NCI-H1105 treated with DMSO at 0.1 percent for 48 hours (cell line): ENCODE data around the gene NHERF2.

Source experiments
- DNase-seq: peaks from one replicate; lab custom pipeline; 2025; lab: John Stamatoyannopoulos, UW

The NHERF2 gene

DNA sequence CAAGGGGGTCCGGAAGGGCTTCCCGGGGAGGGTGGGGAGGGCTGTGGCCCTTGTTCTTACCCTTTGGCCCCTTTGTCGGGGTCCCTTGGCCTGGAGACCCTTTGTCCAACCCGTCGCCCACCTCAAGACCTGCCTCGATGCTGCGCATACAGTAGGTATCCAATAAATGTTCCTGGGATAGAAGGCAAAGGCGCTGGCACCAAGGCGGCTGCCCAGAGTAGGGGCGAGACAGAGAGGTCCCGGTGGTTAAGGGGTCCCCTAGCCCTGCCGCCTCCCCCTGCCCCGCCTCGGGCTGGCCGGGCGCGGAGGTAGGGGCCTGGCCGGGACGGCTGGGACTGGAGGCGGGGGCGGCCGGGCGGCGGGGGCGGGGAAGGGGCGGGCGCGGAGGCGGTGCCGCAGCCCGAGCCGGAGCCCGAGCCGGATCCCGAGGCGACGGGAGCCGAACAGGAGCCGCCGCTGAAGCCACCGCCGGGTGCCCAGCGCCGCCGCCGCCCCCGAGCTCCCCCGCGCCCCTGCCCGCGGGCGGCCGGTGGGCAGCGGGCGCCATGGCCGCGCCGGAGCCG, at the start of gene NHERF2:
Gene NHERF2, plus strand, starts transcription at position 442 of the 563 bp plus-strand sequence. Its CDS starts 104 bp downstream, at position 546.
- no peak for DNase-seq

DNA sequence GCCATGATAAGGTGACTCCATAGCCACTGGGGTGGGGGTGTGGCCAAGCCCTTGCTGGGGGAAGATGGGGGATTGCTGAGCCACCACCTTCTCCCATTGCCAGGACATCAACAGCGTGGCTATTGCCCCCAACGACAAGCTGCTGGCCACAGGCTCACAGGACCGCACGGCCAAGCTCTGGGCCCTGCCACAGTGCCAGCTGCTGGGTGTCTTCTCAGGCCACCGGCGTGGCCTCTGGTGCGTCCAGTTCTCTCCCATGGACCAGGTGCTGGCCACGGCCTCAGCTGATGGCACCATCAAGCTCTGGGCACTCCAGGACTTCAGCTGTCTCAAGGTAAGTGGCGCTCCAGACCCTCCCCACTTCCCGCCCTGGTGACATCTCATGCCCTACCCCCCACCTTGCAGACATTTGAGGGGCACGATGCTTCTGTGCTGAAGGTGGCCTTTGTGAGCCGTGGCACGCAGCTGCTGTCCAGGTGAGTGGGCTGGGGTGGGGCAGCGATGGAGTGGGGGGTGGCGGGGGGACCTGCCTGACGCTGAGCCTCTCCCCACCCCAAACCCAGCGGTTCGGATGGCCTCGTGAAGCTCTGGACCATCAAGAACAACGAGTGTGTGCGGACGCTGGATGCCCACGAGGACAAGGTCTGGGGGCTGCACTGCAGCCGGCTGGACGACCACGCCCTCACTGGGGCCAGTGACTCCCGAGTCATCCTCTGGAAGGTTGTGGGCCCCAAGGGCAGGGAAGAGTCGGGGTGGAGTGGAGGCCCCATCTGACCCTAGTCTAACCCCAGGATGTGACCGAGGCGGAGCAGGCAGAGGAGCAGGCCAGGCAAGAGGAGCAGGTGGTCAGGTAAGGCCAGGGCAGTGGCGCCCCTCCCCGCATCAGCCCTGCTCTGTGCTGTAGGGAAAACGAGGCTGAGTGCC, 49.5 kb upstream of the NHERF2 start:
- no peak for DNase-seq

DNA sequence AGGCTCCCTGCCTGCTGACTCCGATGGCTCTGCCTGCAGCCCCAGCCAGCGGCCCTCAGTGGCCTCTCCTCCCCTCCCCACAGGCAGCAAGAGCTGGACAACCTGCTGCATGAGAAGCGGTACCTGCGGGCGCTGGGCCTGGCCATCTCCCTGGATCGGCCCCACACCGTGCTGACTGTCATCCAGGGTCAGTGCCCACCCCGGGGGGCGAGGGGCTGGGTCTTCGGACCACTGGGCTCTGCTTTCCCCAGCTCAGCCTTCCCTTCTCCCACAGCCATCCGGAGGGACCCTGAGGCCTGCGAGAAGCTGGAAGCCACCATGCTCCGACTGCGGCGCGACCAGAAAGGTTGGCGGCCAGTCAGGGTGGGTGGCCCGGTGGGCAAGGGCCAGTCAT, 48.8 kb upstream of the NHERF2 start:
- no peak for DNase-seq

DNA sequence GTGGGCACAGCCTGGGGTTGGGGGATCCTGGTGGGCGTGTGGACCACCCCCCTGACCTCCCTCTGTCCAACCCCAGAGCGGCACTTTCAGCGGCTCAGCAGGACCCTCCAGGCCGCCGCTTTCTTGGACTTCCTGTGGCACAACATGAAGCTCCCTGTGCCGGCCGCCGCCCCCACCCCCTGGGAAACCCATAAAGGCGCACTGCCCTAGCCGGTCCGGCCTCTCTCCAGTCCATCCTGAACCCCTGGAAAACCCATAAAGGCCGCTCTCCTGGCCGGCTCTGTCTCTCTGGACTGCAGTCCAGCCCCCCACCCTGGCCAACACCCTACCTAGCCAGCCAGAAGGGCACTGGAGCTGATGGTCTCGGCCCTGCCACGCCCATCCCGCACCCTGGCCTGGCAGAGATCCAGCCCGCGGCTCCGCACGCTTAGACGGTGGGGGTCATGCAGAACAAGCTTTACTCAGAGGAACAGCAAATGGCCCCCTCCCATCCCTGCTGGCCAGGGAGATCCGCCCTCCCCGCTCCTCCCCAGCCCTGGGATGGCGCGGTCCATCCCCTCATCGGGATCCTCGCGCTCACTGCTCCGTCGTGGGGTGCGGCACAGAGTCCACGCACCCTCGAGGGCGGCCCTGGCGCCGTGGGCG, 48.1 kb upstream of the NHERF2 start:
- DNase-seq = no peak

DNA sequence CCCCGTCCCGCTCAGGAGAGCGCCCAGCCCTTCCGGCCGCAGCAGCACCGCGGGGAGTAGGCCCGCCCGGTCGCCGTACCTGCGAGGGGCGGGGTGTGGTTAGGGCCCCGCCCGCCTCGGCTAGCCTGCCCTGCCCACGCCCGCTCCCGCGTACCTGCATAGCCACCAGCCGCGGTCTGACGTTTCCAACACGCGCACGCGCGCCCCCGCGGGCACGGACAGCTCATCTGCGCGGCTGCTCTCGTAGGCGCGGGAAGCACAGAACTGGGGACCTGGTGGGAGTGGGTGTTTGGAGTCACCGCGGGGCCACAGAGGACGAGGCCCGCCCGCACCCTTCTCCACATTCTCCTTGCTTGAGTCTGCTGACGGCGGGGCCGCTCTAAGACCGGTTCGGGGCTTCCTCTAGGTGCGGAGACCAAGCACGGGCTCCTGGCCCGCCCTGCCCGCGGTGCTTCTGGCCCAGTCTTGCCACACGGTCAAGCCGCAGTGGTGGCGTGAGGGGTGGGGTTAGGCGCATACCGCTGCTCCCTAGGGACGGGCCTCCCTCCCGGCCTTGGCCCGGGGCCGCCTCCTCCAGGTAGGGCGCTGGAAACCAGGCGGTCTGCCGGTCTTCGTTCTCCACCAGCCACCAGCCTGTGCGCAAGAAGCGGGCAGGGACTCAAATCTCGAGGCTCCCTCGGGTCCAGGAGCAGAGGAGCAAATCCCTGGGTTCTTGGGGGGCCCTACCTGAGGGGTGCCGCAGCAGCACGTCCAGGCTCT, 47.3 kb upstream of the NHERF2 start:
- no peak for DNase-seq

DNA sequence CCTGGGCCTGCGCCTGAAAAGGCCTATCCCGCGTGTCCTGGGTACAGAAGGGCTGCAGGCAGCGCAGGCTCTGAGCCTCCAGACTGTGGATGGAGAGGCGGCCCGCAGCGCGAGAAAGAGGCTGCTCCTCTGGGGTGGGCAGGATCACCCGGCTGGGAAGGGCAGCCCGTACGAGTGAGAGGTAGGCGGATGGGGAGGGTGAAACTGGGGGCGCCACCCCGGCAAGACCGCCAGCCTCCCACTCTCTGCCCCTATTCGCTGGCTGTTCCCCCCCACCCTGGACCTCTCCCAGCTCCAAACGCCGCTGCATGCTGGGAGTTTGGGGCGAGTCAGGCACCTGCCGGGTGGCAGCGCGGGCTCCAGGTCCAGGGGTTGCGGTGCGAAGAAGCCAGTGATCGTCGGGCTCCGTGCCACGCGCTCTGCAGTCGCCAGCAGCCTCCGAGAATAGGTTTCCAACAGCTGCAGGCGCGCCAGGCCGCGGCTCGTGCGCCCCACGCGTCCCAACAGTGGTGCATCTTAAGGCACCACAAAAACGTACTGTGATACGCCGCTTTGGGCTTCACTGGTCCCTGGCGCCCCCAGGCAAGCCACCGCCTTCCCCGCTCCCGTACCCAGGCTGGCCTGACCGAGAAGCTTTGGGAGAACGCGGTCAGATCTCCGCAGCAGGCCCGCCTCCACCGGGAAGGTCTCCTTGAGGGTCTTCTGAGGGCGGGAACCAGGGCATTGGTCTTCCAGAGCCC, 46.5 kb upstream of the NHERF2 start:
- DNase-seq = no peak

DNA sequence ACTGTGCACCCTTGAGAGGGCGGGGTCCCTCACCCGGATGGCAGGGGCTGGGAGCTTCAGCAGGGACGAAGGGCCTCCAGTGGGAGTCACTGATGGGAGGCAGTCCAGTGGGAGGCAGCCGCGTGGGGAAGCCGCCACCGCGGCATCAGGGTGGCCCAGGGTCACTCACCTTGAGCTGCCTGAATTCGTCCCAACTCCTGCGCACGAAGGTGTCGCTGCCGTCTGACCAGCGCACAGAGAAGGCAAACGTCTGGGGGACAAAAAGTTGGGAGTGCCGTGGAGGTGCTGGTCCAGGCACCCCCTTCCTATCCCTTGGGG, 46.0 kb upstream of the NHERF2 start:
- no peak for DNase-seq

DNA sequence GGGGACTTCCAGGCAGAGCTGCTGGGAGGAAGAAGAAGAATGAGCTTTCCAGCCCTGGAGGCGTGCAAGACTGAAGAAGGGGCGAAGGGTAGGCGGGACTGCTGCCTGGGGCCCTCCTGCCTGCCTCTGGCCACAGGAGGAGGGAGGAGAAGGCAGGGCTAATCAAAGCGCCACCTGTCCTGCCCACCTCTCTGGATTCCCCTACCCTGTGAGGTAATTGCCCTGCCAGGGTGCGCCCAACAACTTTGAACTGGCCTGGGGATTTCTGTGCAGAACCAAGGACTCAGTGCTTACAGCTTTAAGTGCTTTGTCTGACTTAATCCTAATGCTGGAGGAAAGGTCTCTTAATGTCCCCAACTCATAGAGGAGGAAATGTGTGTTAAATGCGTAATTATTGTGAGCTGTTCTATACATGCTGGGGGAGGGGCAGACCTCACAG, 45.3 kb upstream of the NHERF2 start, which contains the start of gene NOXO1:
Gene NOXO1, minus strand, starts transcription at position 72 of the 439 bp plus-strand sequence. CDS start 290 bp downstream, outside the sequence.
- DNase-seq = no peak

DNA sequence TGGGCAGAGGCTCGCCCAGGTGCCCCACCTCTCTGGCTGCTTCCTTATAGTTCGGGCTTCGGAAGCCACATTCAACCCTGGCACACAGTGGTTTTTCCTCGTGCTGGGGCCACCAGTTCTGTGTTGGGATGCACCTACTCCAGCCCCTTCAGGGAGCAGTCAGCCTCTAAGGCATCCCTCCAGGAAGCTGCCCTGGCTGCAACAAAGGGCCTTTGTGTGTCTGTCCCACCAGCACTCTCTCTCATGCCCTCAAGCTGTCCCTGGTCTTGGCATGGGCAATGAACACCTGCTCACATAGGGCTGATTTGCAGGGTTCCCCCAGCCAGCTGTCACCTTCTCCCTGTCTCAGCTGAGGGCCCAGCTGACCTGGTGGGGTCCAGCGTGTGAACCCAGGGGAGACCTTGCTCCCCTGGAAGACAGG, 44.7 kb upstream of the NHERF2 start:
- DNase-seq = no peak

DNA sequence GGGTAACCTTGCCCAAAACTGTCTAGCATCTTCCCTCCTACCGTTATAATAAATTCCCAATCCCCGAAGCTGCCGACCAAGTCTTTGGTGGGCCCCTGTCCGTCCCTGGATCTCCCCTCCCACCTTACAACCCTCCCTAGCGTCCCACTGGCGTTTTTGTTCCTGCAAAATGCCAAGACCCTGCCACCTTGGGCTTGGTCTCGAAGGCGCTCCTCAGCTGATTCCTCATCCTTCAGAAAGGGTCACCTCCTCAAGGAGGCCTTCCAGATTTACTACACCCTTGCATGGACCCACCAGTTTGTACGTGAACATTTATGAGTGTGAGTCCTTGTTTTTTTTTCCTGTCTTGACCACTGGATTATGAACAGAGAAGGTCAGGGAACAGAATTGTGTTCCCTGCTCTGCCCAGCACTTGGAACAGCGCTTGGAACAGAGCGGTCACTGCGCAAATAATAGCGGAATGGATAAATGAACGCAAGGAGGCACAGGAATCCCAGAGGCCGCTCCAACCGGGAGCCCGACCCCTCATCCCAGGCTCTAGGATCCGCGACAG, 43.6 kb upstream of the NHERF2 start:
- DNase-seq = no peak

DNA sequence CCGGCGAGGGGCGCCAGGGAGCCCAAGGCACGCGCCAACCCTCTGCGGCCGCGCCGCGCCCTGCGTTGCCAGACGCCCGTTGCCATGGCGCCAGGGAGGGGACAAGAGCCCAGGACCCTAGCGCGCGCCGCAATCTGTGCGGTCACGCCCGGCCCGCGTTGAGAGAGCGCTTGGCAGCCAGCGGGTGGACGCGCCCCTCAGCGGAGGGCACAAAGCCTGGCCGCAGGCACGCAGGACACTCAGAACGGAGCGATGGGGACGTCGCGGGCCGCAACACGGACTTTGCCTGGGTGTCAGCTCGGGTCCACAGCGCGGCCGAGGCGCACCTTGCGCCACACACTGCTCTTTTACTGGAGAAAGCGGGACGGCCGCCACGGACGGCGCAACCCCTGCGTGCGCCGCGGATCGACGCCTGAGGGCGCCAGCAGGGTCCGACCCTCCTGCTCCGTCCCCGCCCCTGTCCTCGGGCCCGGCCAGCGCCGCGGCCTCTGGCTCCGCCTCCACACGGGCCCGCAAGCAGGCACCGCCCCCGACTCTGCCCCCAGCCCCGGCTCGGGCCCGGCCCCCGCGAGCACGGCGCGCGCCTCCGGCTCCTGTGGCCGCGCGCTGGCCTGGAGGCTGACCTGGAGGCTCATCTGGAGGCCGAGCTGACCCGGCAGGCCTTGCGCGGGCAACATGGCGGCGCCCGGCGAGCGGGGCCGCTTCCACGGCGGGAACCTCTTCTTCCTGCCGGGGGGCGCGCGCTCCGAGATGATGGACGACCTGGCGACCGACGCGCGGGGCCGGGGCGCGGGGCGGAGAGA, 43.0 kb upstream of the NHERF2 start, which contains the start of gene GFER:
Gene GFER, plus strand, starts transcription at position 650 of the 803 bp plus-strand sequence. Its CDS starts 26 bp downstream, at position 676.
- peak; percentile 67 for DNase-seq

DNA sequence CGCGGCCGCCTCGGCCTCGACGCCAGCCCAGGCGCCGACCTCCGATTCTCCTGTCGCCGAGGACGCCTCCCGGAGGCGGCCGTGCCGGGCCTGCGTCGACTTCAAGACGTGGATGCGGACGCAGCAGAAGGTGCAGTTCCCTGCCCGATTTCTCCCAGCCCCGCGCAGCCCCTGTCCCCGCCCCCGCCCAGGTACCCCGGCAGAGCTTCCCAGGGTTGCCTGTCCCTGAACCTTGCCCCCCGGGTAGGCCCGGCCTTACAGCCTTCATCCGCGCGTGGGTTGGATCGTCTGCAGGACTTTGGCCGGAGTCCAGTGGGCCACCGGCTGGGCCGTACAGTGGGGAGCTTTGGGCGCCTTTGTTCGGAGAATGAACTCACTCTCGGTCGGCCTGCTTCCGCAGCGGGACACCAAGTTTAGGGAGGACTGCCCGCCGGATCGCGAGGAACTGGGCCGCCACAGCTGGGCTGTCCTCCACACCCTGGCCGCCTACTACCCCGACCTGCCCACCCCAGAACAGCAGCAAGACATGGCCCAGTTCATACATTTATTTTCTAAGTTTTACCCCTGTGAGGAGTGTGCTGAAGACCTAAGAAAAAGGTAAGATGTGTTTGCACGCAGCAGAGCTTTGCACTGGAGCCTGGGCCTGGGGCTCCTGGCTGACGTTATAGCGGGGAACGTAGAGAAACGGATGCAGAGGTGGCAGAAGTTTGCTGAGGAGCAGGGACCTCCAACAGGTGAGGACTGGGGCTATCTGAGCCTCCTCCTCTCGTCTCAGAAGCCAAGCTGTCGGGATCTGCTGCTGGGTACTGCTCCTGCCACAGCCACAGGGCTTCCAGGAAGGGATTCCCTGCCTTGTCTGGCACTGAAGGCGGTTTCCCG, 42.1 kb upstream of the NHERF2 start:
- DNase-seq = no peak

DNA sequence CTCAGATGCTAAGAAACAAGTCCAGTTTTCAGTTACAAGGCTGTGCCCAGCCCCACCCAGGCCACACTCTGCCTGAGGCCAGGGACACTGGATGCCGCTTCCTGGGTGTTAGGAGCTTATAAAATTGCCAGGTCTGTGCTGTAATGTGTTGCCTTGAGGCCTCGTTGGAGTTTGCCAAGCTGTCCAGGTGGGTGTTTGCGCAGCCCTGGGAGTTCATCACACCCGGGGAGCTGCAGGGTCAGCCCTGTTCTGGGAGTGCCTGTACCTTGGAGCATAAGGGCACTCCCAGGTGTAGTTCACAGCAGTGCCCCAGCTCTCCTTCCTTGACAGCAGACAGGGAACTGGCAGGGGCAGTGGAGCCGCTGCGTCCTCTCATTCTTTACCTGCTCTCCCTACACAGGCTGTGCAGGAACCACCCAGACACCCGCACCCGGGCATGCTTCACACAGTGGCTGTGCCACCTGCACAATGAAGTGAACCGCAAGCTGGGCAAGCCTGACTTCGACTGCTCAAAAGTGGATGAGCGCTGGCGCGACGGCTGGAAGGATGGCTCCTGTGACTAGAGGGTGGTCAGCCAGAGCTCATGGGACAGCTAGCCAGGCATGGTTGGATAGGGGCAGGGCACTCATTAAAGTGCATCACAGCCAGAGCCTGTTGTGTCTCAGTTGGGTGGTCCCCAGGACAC, 41.1 kb upstream of the NHERF2 start:
- DNase-seq = no peak

DNA sequence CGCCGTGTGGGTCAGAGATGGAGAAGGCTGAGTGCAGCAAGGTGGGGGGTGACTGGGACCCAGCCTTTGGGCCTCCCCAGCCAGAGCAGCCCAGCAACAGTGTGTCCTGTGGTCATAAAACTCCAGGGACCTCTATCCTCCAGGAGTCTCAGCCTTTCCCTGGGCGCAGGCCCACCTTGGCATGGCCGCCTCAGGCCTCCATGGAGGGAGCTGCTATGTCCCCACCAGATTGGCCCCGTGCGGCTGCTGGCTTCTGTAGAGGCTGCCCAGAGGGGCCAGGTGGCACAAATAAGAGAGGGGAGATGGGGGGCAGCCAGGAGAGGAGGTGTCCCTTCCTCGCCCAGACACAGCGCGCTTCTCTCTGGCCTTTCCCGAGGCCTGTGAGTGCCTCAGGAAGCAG, 39.5 kb upstream of the NHERF2 start:
- no peak for DNase-seq

DNA sequence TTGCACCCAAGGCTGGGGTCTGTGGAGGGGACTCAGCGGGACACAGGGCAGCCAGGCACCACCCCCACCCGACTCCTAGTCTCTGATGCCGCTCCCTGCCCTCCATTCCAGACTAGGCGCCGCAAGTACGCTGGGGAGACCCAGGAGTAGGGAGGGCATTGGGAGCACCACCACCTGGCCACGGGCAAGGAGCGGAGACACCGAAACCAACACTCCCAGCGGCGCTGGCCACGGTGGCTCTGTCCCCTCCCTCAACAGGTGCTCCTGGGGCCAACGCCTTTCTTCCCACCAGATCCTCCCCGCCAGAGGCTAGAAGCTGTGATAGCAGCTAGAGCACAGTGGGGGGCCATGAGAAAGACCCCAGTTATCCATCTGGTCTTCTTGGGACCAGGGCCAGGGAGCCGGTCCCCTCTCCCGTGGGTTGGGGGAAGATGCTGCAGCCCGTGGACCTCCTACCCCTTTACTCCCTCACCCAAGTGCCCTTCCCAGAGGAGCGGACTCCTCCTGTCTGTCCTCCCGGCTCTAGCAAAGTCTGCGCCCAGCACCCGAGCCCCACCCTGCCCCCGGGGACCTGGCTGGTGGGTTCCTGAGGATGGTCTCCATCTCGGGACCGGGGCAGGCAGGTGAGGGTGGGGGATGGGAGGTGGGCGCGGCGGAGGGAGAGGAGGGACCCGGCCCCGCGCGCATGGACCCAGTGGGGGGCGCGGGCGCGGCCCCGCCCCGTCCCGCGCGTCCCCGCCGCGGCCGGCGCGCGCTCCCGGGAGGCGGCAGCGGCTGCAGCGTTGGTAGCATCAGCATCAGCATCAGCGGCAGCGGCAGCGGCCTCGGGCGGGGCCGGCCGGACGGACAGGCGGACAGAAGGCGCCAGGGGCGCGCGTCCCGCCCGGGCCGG, 37.2 kb upstream of the NHERF2 start, which contains the start of gene SYNGR3:
Gene SYNGR3, plus strand, starts transcription at position 762 of the 892 bp plus-strand sequence. CDS start 133 bp downstream, outside the sequence.
- DNase-seq = no peak

DNA sequence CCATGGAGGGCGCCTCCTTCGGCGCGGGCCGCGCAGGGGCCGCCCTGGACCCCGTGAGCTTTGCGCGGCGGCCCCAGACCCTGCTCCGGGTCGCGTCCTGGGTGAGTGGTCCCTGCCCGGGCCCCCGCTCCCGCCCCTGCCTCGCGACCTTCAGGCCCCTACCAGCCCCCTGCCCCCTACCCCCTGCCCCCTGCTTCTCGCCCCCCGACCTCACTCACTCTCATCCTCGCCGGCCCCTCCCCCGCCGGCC, 36.7 kb upstream of the NHERF2 start:
- DNase-seq = no peak

DNA sequence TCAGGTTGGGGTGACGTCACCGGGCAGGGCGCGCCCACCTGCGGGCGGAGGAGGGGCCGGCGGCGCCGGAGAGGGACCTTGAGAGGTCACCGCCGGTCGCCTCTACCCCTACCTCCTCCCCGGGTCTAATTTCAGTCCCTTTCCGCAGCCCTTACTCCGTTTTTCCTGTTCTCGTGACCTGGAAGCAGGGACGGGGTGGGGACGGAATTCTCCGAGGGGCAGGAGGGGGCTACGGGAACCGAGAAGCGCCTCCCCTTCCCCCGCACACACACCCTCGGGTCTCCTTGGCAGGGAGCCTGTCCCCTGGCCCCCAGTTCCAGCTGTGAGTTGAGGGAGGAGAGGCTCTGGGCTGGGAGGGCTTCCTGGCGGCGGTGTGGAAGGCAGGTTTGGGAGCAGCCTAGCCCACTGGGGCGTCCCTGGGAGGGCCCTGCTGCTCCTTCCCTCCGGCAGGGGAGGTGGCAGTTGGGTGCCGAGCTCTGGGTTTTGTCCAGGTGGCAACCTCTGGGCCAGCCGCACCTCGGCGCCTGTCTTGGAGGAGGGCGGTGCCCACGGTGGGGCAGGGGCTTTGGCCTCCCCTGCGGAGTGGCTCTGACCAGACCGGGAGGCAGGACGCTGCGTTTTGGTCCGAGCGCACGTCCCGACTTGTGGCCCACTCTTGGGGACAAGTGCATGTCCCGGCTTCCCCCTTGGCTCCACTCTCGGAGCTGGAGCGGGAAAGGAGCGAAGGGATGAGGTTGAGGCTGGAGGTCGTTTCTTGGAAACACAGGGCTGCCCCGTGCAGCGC, 36.2 kb upstream of the NHERF2 start:
- peak; percentile 20 for DNase-seq
